HepG2 (cell line): ENCODE measurements around the gene C2orf78. TPM values are rescaled to one million over a fixed set of nuclear protein-coding genes. Genes with fewer than 3 reads are reported as not detected.

Experiments
- CC2D1A ChIP-seq: sonication (generic); formaldehyde crosslinking; IDR thresholded peaks from 2 replicates; pipeline ENCODE4 v1.8.1; 2023; ENCODE audit warnings: mild to moderate bottlenecking, missing genetic modification reagents
- HMG20B ChIP-seq: conservative IDR thresholded peaks from 2 replicates; pipeline ENCODE4 v1.6.1; 2016; ENCODE audit warnings: missing genetic modification reagents, missing compliant biosample characterization
- JDP2 ChIP-seq: sonication (generic); formaldehyde crosslinking; IDR thresholded peaks from 2 replicates; pipeline ENCODE4 v1.8.1; 2022; ENCODE audit warnings: missing genetic modification reagents, borderline replicate concordance
- MLLT10 ChIP-seq: sonication (generic); formaldehyde crosslinking; IDR thresholded peaks from 2 replicates; pipeline ENCODE4 v1.4.0; 2020; ENCODE audit warnings: missing genetic modification reagents
- MTA3 ChIP-seq: sonication (generic); formaldehyde crosslinking; IDR thresholded peaks from 2 replicates; pipeline ENCODE4 v1.4.0; 2020; ENCODE audit warnings: missing genetic modification reagents
- ZNF12 ChIP-seq: sonication (generic); formaldehyde crosslinking; IDR thresholded peaks from 2 replicates; pipeline ENCODE4 v1.5.0; 2020; ENCODE audit warnings: missing genetic modification reagents
- ZNF256 ChIP-seq: sonication (generic); formaldehyde crosslinking; conservative IDR thresholded peaks from 2 replicates; pipeline ENCODE4 v1.4.0; 2020; ENCODE audit warnings: missing genetic modification reagents
- ZNF878 ChIP-seq: sonication (generic); formaldehyde crosslinking; IDR thresholded peaks from 2 replicates; pipeline ENCODE4 v1.8.1; 2023; ENCODE audit warnings: mild to moderate bottlenecking, missing genetic modification reagents, moderate library complexity
- polyA plus RNA-seq, 8 experiments: library from polyadenylated mRNA; depleted of rRNA in 3 of 8; stranded (reverse) in 7 of 8; unstranded in 1 of 8; fragments of >200 nt; fragmentation: Illumina TruSeq in 4 of 8; extraction: Trizol in 4 of 8; gene quantifications; 2 replicates each; pipeline versions ENCODE4 v1.2.1 to v1.2.3, GENCODE V29; 2011 to 2016; ENCODE audit warnings: low read depth in 4 of 8, missing spikeins in 1 of 8, mixed read lengths in 1 of 8; ENCODE audit not compliant: insufficient read depth in 1 of 8
- total RNA-seq, 5 experiments: library from RNA; depleted of rRNA; stranded (reverse); fragments of >200 nt; fragmentation: Illumina TruSeq; extraction: Trizol; gene quantifications; 2 replicates each; pipeline ENCODE4 v1.2.3, GENCODE V29; 2016; ENCODE audit warnings: low read depth in 1 of 5
- TF ChIP-seq, protein P1 (sequence below): sonication (generic); formaldehyde crosslinking; IDR thresholded peaks from 2 replicates; pipeline ENCODE4 v1.4.0; 2020; ENCODE audit warnings: missing genetic modification reagents, borderline replicate concordance
- TF ChIP-seq, protein P2 (sequence below): IDR thresholded peaks from 2 replicates; pipeline ENCODE4 v1.6.1; 2016; ENCODE audit warnings: missing biosample characterization, missing genetic modification reagents, low read depth
- TF ChIP-seq, protein P3 (sequence below): sonication (generic); formaldehyde crosslinking; IDR thresholded peaks from 2 replicates; pipeline ENCODE4 v1.4.0; 2020; ENCODE audit warnings: missing genetic modification reagents
- TF ChIP-seq, protein P4 (sequence below): sonication (generic); formaldehyde crosslinking; IDR thresholded peaks from 2 replicates; pipeline ENCODE4 v1.5.1; 2020; ENCODE audit warnings: missing genetic modification reagents, mild to moderate bottlenecking, borderline replicate concordance
- TF ChIP-seq, protein P5 (sequence below): sonication (generic); formaldehyde crosslinking; IDR thresholded peaks from 2 replicates; pipeline ENCODE4 v1.8.0; 2023; ENCODE audit warnings: mild to moderate bottlenecking, missing genetic modification reagents
- TF ChIP-seq, protein P6 (sequence below): sonication (generic); formaldehyde crosslinking; IDR thresholded peaks from 2 replicates; pipeline ENCODE4 v1.5.0; 2020; ENCODE audit warnings: missing genetic modification reagents, mild to moderate bottlenecking, borderline replicate concordance

Gene C2orf78
- total and polyA plus RNA-seq, 2 of the 13 experiments (the other 11 are each of a cell fraction or from before 2014, with no cell fraction given) = not detected

DNA sequence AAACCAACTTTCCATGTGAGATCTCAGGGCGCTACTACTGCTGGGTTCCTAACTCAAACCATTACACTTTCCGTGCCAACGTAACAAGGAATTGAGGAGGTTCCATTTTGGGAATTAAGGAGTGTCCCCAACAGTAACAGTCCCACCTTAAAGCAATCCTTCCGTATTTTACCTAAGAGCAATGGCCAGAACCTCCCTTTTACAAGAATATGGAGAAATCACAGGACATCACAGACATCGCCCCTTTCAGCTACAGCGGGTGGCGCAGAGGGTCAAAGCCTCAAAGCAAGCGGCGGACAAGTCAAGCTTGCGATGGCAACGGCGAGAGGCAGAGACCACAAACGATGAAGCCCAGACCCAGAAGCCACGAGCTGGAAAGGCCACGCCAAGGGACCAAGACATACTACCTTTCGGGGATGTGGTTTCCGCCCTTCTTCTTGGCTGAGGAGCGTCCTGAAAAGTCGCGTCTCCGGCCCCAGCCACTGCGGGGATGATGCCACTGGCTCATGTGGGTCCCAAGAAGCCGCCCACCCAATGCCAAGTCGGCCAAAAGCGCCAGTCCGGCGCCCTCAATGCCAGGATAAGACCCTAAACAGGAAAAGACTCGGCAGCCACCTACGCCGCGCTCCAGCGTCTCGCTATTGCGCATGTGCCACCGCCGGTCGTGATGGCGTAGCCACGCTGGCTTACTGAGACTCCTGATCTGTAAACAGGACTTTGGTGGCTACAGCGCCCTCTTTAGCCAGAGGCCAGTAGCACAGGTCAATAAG is 4.3 kb upstream of the C2orf78 start, which contains the start of gene DUSP11 (continued):
- TF ChIP-seq MTA3 (CRISPR knock-in tag) (peak; percentile 69; the same call in 1 of the 2 replicates), ZNF12 (CRISPR knock-in tag) (no peak), JDP2 (CRISPR knock-in tag) (no peak), ZNF878 (CRISPR knock-in tag) (no peak), CC2D1A (CRISPR knock-in tag) (no peak), HMG20B (CRISPR knock-in tag) (no peak), ZNF256 (no peak), MLLT10 (CRISPR knock-in tag) (no peak)
- TF ChIP-seq, protein P1, sequence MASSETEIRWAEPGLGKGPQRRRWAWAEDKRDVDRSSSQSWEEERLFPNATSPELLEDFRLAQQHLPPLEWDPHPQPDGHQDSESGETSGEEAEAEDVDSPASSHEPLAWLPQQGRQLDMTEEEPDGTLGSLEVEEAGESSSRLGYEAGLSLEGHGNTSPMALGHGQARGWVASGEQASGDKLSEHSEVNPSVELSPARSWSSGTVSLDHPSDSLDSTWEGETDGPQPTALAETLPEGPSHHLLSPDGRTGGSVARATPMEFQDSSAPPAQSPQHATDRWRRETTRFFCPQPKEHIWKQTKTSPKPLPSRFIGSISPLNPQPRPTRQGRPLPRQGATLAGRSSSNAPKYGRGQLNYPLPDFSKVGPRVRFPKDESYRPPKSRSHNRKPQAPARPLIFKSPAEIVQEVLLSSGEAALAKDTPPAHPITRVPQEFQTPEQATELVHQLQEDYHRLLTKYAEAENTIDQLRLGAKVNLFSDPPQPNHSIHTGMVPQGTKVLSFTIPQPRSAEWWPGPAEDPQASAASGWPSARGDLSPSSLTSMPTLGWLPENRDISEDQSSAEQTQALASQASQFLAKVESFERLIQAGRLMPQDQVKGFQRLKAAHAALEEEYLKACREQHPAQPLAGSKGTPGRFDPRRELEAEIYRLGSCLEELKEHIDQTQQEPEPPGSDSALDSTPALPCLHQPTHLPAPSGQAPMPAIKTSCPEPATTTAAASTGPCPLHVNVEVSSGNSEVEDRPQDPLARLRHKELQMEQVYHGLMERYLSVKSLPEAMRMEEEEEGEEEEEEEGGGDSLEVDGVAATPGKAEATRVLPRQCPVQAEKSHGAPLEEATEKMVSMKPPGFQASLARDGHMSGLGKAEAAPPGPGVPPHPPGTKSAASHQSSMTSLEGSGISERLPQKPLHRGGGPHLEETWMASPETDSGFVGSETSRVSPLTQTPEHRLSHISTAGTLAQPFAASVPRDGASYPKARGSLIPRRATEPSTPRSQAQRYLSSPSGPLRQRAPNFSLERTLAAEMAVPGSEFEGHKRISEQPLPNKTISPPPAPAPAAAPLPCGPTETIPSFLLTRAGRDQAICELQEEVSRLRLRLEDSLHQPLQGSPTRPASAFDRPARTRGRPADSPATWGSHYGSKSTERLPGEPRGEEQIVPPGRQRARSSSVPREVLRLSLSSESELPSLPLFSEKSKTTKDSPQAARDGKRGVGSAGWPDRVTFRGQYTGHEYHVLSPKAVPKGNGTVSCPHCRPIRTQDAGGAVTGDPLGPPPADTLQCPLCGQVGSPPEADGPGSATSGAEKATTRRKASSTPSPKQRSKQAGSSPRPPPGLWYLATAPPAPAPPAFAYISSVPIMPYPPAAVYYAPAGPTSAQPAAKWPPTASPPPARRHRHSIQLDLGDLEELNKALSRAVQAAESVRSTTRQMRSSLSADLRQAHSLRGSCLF (CRISPR knock-in tag) = no peak
- TF ChIP-seq, protein P2, sequence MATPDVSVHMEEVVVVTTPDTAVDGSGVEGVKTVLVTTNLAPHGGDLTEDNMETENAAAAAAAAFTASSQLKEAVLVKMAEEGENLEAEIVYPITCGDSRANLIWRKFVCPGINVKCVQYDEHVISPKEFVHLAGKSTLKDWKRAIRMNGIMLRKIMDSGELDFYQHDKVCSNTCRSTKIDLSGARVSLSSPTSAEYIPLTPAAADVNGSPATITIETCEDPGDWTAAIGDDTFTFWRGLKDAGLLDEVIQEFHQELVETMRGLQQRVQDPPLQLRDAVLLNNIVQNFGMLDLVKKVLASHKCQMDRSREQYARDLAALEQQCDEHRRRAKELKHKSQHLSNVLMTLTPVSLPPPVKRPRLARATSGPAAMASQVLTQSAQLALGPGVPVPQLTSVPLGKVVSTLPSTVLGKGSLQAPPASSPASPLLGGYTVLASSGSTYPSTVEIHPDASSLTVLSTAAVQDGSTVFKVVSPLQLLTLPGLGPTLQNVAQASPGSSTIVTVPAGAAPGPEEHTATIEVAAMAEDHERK = peak; percentile 86
- TF ChIP-seq, protein P3, sequence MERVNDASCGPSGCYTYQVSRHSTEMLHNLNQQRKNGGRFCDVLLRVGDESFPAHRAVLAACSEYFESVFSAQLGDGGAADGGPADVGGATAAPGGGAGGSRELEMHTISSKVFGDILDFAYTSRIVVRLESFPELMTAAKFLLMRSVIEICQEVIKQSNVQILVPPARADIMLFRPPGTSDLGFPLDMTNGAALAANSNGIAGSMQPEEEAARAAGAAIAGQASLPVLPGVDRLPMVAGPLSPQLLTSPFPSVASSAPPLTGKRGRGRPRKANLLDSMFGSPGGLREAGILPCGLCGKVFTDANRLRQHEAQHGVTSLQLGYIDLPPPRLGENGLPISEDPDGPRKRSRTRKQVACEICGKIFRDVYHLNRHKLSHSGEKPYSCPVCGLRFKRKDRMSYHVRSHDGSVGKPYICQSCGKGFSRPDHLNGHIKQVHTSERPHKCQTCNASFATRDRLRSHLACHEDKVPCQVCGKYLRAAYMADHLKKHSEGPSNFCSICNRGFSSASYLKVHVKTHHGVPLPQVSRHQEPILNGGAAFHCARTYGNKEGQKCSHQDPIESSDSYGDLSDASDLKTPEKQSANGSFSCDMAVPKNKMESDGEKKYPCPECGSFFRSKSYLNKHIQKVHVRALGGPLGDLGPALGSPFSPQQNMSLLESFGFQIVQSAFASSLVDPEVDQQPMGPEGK (CRISPR knock-in tag) = no peak
- TF ChIP-seq, protein P4, sequence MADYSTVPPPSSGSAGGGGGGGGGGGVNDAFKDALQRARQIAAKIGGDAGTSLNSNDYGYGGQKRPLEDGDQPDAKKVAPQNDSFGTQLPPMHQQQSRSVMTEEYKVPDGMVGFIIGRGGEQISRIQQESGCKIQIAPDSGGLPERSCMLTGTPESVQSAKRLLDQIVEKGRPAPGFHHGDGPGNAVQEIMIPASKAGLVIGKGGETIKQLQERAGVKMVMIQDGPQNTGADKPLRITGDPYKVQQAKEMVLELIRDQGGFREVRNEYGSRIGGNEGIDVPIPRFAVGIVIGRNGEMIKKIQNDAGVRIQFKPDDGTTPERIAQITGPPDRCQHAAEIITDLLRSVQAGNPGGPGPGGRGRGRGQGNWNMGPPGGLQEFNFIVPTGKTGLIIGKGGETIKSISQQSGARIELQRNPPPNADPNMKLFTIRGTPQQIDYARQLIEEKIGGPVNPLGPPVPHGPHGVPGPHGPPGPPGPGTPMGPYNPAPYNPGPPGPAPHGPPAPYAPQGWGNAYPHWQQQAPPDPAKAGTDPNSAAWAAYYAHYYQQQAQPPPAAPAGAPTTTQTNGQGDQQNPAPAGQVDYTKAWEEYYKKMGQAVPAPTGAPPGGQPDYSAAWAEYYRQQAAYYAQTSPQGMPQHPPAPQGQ = no peak
- TF ChIP-seq, protein P5, sequence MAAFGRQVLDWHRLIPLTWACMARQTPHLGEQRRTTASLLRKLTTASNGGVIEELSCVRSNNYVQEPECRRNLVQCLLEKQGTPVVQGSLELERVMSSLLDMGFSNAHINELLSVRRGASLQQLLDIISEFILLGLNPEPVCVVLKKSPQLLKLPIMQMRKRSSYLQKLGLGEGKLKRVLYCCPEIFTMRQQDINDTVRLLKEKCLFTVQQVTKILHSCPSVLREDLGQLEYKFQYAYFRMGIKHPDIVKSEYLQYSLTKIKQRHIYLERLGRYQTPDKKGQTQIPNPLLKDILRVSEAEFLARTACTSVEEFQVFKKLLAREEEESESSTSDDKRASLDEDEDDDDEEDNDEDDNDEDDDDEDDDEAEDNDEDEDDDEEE = peak; percentile 58; the same call in 1 of the 2 replicates
- TF ChIP-seq, protein P6, sequence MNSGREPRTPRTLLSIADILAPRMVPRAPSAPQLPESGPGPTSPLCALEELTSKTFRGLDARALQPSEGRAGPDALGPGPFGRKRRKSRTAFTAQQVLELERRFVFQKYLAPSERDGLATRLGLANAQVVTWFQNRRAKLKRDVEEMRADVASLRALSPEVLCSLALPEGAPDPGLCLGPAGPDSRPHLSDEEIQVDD (CRISPR knock-in tag) = no peak; the same call in 1 of the 2 replicates
